H9 (cell line): ENCODE measurements around the gene ITPKB. TPM values are rescaled to one million over a fixed set of nuclear protein-coding genes. Genes with fewer than 3 reads are reported as not detected.

ENCODE experiments used
- DNase-seq: peaks from one replicate; pipeline ENCODE4 v3.0.0-alpha.2; 2017
- H2AFZ ChIP-seq: one replicate; pipeline ENCODE4 v1.6.1; 2013; ENCODE audit warnings: mild to moderate bottlenecking, low read length, control low read depth, moderate library complexity
- H2AK5ac ChIP-seq: 2 replicates; pipeline ENCODE4 v1.6.1; 2013; ENCODE audit warnings: low read length, control low read depth, mixed read lengths; ENCODE audit not compliant: insufficient read length
- H2BK120ac ChIP-seq: one replicate; pipeline ENCODE4 v1.6.1; 2013; ENCODE audit warnings: low read depth, mild to moderate bottlenecking, low read length, control low read depth, inconsistent platforms; ENCODE audit not compliant: poor library complexity, severe bottlenecking
- H2BK12ac ChIP-seq: 2 replicates; pipeline ENCODE4 v1.6.1; 2013; ENCODE audit warnings: low read length, control low read depth, mixed read lengths, low read depth; ENCODE audit not compliant: insufficient read length
- H2BK15ac ChIP-seq: 2 replicates; pipeline ENCODE4 v1.6.1; 2013; ENCODE audit warnings: low read depth, low read length, control low read depth
- H2BK20ac ChIP-seq: one replicate; pipeline ENCODE4 v1.6.1; 2013; ENCODE audit warnings: low read depth, mild to moderate bottlenecking, low read length, control low read depth, inconsistent platforms; ENCODE audit not compliant: poor library complexity, severe bottlenecking
- H2BK5ac ChIP-seq: 2 replicates; pipeline ENCODE4 v1.6.1; 2013; ENCODE audit warnings: low read length, control low read depth, mixed read lengths; ENCODE audit not compliant: insufficient read length
- H3K14ac ChIP-seq: 2 replicates; pipeline ENCODE4 v1.6.1; 2013; ENCODE audit warnings: low read length, control low read depth; ENCODE audit not compliant: insufficient read depth
- H3K18ac ChIP-seq: 2 replicates; pipeline ENCODE4 v1.6.1; 2013; ENCODE audit warnings: low read depth, mild to moderate bottlenecking, mixed read lengths, low read length, control low read depth; ENCODE audit not compliant: insufficient read length
- H3K23ac ChIP-seq: 2 replicates; pipeline ENCODE4 v1.6.1; 2013; ENCODE audit warnings: low read length, control low read depth, mixed read lengths, low read depth; ENCODE audit not compliant: insufficient read length
- H3K23me2 ChIP-seq: 2 replicates; pipeline ENCODE4 v1.6.1; 2013; ENCODE audit warnings: low read depth, mild to moderate bottlenecking, mixed read lengths, low read length, control low read depth; ENCODE audit not compliant: insufficient read length, poor library complexity, severe bottlenecking
- H3K27ac ChIP-seq: 2 replicates; pipeline ENCODE4 v1.5.1; 2013; ENCODE audit warnings: low read length, control low read depth, mixed read lengths, low read depth; ENCODE audit not compliant: insufficient read length
- H3K27me3 ChIP-seq: 2 replicates; pipeline ENCODE4 v1.6.1; 2013; ENCODE audit warnings: low read length, control low read depth, inconsistent platforms; ENCODE audit not compliant: insufficient read depth
- H3K4ac ChIP-seq: 2 replicates; pipeline ENCODE4 v1.6.1; 2013; ENCODE audit warnings: low read depth, mild to moderate bottlenecking, control low read depth, inconsistent platforms, low read length, moderate library complexity
- H3K4me1 ChIP-seq: 2 replicates; pipeline ENCODE4 v1.6.1; 2013; ENCODE audit warnings: low read length, control low read depth, inconsistent platforms; ENCODE audit not compliant: insufficient read depth
- H3K4me2 ChIP-seq: 2 replicates; pipeline ENCODE4 v1.6.1; 2013; ENCODE audit warnings: low read length, control low read depth, mixed read lengths; ENCODE audit not compliant: insufficient read length, insufficient read depth
- H3K56ac ChIP-seq: 2 replicates; pipeline ENCODE4 v1.6.1; 2013; ENCODE audit warnings: low read depth, mild to moderate bottlenecking, mixed read lengths, low read length, control low read depth; ENCODE audit not compliant: insufficient read length
- H3K79me1 ChIP-seq: 2 replicates; pipeline ENCODE4 v1.6.1; 2013; ENCODE audit warnings: low read depth, mild to moderate bottlenecking, moderate library complexity, low read length, control low read depth, inconsistent platforms; ENCODE audit not compliant: insufficient read depth, poor library complexity, severe bottlenecking
- H3K79me2 ChIP-seq: 2 replicates; pipeline ENCODE4 v1.6.1; 2013; ENCODE audit warnings: low read length, control low read depth, inconsistent platforms; ENCODE audit not compliant: insufficient read depth
- H3K9ac ChIP-seq: 2 replicates; pipeline ENCODE4 v1.6.1; 2013; ENCODE audit warnings: low read length, control low read depth, mixed read lengths; ENCODE audit not compliant: insufficient read length; ENCODE audit errors: extremely low read depth
- H3K9me3 ChIP-seq: one replicate; pipeline ENCODE4 v1.6.1; 2013; ENCODE audit warnings: low read depth, low read length, inconsistent platforms; ENCODE audit not compliant: control insufficient read depth
- H3T11ph ChIP-seq: one replicate; pipeline ENCODE4 v1.6.1; 2013; ENCODE audit warnings: mild to moderate bottlenecking, low read length, control low read depth, inconsistent platforms
- H4K20me1 ChIP-seq: one replicate; pipeline ENCODE4 v1.6.1; 2013; ENCODE audit not compliant: control insufficient read depth, insufficient read length, insufficient read depth
- H4K5ac ChIP-seq: 2 replicates; pipeline ENCODE4 v1.6.1; 2013; ENCODE audit warnings: low read depth, mild to moderate bottlenecking, mixed read lengths, low read length, control low read depth; ENCODE audit not compliant: insufficient read length
- H4K8ac ChIP-seq: replicated peaks from 2 replicates; pipeline ENCODE4 v1.6.1; 2013; ENCODE audit warnings: low read length, control low read depth, mixed read lengths, low read depth; ENCODE audit not compliant: insufficient read length
- H4K91ac ChIP-seq: 2 replicates; pipeline ENCODE4 v1.6.1; 2013; ENCODE audit warnings: low read depth, mild to moderate bottlenecking, moderate library complexity, mixed read lengths, low read length, control low read depth; ENCODE audit not compliant: insufficient read length
- H3K27ac Mint-ChIP-seq, 3 experiments: 2 replicates in 2 of 3; 3 replicates in 1 of 3; pipeline ENCODE4 v1.8.0; 2020 to 2021; ENCODE audit warnings: mixed read lengths in 3 of 3, mild to moderate bottlenecking in 1 of 3, moderate library complexity in 1 of 3
- H3K27me3 Mint-ChIP-seq: 2 replicates; pipeline ENCODE4 v1.8.0; 2021; ENCODE audit warnings: low read depth, mild to moderate bottlenecking, moderate library complexity, mixed read lengths
- H3K36me3 Mint-ChIP-seq, 3 experiments: 2 replicates in 2 of 3; 3 replicates in 1 of 3; pipeline ENCODE4 v1.8.0; 2020 to 2021; ENCODE audit warnings: low read depth in 3 of 3, mixed read lengths in 3 of 3; ENCODE audit not compliant: insufficient read depth in 1 of 3
- H3K4me1 Mint-ChIP-seq, 2 experiments: 2 replicates each; pipeline ENCODE4 v1.8.0; 2020; ENCODE audit warnings: mixed read lengths in 2 of 2
- H3K4me3 Mint-ChIP-seq, 2 experiments: 2 replicates in 1 of 2; 3 replicates in 1 of 2; pipeline ENCODE4 v1.8.0; 2020 to 2021; ENCODE audit warnings: mild to moderate bottlenecking in 2 of 2, mixed read lengths in 2 of 2, moderate library complexity in 1 of 2
- H3K9me3 Mint-ChIP-seq, 2 experiments: 2 replicates in 1 of 2; 3 replicates in 1 of 2; pipeline ENCODE4 v1.8.0; 2020; ENCODE audit warnings: mild to moderate bottlenecking in 2 of 2, mixed read lengths in 2 of 2, moderate library complexity in 1 of 2
- WGBS: extraction: QIAGEN DNeasy Blood & Tissue Kit; methylation state at CpG from one replicate; pipeline ENCODE4 v1.1.7; 2013; ENCODE audit warnings: missing lambda C conversion rate, low lambda C conversion rate, mixed read lengths; ENCODE audit not compliant: insufficient read length; ENCODE audit errors: extremely low coverage; 5-methylcytosine and 5-hydroxymethylcytosine counted together
- total RNA-seq: library from RNA; stranded (reverse); gene quantifications from 2 replicates; pipeline ENCODE4 v1.2.1, GENCODE V29; 2021
- TF ChIP-seq, protein P1 (sequence below): fragments of 200-600 bp; sonication (generic); conservative IDR thresholded peaks from 3 replicates; pipeline ENCODE4 v1.8.0; 2021; ENCODE audit warnings: antibody characterized with exemption, mild to moderate bottlenecking

The ITPKB gene
- total RNA-seq, 1 experiment from 2014 or later = 3.8 TPM

- Histone ChIP-seq H2BK120ac (no peak overlapping the region), H3K79me2 (no peaks in the 10 kb centered on the region), H4K91ac (no peak overlapping the region), H4K5ac (no peak overlapping the region), H2AFZ (no peak overlapping the region), H3K4ac (no peak overlapping the region), H3K9ac (no peak overlapping the region), H4K20me1 (no peaks in the 10 kb centered on the region), H3K56ac (no peak overlapping the region), H3K23ac (no peak overlapping the region), H2BK12ac (no peak overlapping the region), H3K4me1 (no peaks in the 10 kb centered on the region; the same call in 1 of the 2 replicates), H3K27me3 (no peaks in the 10 kb centered on the region), H3T11ph (no peak overlapping the region), H4K8ac (no peak overlapping the region), H2BK20ac (no peak overlapping the region), H3K23me2 (no peaks in the 10 kb centered on the region), H3K4me2 (no peak overlapping the region), H3K9me3 (no peaks in the 10 kb centered on the region), H3K79me1 (no peaks in the 10 kb centered on the region), H2BK15ac (no peak overlapping the region), H3K14ac (no peak overlapping the region), H3K18ac (no peak overlapping the region), H2AK5ac (no peak overlapping the region), H3K27ac (no peak overlapping the region), H2BK5ac (no peak overlapping the region)
- TF ChIP-seq, protein P1, sequence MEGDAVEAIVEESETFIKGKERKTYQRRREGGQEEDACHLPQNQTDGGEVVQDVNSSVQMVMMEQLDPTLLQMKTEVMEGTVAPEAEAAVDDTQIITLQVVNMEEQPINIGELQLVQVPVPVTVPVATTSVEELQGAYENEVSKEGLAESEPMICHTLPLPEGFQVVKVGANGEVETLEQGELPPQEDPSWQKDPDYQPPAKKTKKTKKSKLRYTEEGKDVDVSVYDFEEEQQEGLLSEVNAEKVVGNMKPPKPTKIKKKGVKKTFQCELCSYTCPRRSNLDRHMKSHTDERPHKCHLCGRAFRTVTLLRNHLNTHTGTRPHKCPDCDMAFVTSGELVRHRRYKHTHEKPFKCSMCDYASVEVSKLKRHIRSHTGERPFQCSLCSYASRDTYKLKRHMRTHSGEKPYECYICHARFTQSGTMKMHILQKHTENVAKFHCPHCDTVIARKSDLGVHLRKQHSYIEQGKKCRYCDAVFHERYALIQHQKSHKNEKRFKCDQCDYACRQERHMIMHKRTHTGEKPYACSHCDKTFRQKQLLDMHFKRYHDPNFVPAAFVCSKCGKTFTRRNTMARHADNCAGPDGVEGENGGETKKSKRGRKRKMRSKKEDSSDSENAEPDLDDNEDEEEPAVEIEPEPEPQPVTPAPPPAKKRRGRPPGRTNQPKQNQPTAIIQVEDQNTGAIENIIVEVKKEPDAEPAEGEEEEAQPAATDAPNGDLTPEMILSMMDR = no peak
- Mint-ChIP-seq H3K9me3 (no peaks in the 10 kb centered on the region), H3K27me3 (no peaks in the 10 kb centered on the region; the same call in 1 of the 2 replicates), H3K4me3 (no peak overlapping the region), H3K4me1 (peaks cover 29 to 64% of the 10 kb centered on the region in 2 experiments), H3K27ac (no peak overlapping the region), H3K36me3 (no peaks in the 10 kb centered on the region)
- WGBS = no CpG with 5 or more reads among the region's 12 CpGs
- DNase-seq = no peak
These were observed 131.8 kb downstream of the ITPKB start for GRCh38 chr1:226607268-226607660.
